Kidney (tissue), 14 donors: Measurements from ENCODE around the gene SAMD10. TPM values are rescaled to one million over a fixed set of nuclear protein-coding genes. Genes with fewer than 3 reads are reported as not detected.

ENCODE experiments used
- DNase-seq, 5 donors: peaks; one replicate each; pipeline ENCODE4 v3.0.0-alpha.2; 2013 to 2020
- FAIRE-seq: peaks from 2 replicates; lab custom pipeline; 2012; peaks lifted over from hg19 to GRCh38; lab: Jason Lieb, UNC
- H3K27ac ChIP-seq, 2 donors: one replicate each; pipeline ENCODE4 v1.7.0; 2013; ENCODE audit warnings: low read depth in 2 of 2, low read length in 2 of 2, inconsistent platforms in 1 of 2
- H3K27me3 ChIP-seq: one replicate; pipeline ENCODE4 v1.7.1; 2013; ENCODE audit warnings: low read length, inconsistent platforms; ENCODE audit not compliant: control insufficient read depth, insufficient read depth
- H3K36me3 ChIP-seq, 3 donors: one replicate each; pipeline versions ENCODE4 v1.7.0 to v1.7.1; 2013; ENCODE audit warnings: low read length in 3 of 3, control low read depth in 1 of 3, inconsistent platforms in 1 of 3; ENCODE audit not compliant: insufficient read depth in 3 of 3, control insufficient read depth in 2 of 3
- H3K4me1 ChIP-seq, 3 donors: one replicate each; pipeline versions ENCODE4 v1.7.0 to v1.7.1; 2013; ENCODE audit warnings: low read length in 3 of 3, inconsistent platforms in 1 of 3, low read depth in 1 of 3; ENCODE audit not compliant: control insufficient read depth in 2 of 3, insufficient read depth in 2 of 3
- H3K4me3 ChIP-seq, 3 donors: one replicate each; pipeline versions ENCODE4 v1.7.0 to v1.8.1; 2013; ENCODE audit warnings: low read length in 3 of 3, control low read depth in 1 of 3, inconsistent platforms in 1 of 3
- H3K9ac ChIP-seq, 3 donors: one replicate each; pipeline versions ENCODE4 v1.7.0 to v1.7.1; 2013; ENCODE audit warnings: low read length in 3 of 3, control low read depth in 1 of 3, inconsistent platforms in 1 of 3
- H3K9me3 ChIP-seq, 3 donors: one replicate each; pipeline versions ENCODE4 v1.7.0 to v1.7.1; 2013; ENCODE audit warnings: low read length in 3 of 3, control low read depth in 1 of 3, inconsistent platforms in 1 of 3; ENCODE audit not compliant: control insufficient read depth in 2 of 3, insufficient read depth in 1 of 3
- intact Hi-C: fragments of 100-400 bp; cut with DNase I; formaldehyde crosslinking; loops from one replicate; pipeline ENCODE4 v1.11.1; 2022
- polyA plus RNA-seq: library from polyadenylated mRNA; stranded (reverse); fragments of 350-450 nt; fragmentation: Illumina TruSeq; extraction: RNeasy Lipid Tissue Mini Kit (QIAGEN cat#74804); gene quantifications from one replicate; pipeline ENCODE4 v1.2.3, GENCODE V29; 2014; ENCODE audit warnings: low read depth, low replicate concordance; ENCODE audit not compliant: insufficient read depth
- total RNA-seq: library from RNA; stranded (reverse); fragmentation: NEBNext Ultra II Directional; extraction: Animal tissue kit (Norgen Biotek cat#: 25700); gene quantifications from one replicate; pipeline ENCODE4 v1.2.1, GENCODE V29; 2021
- TF ChIP-seq, protein P1 (sequence below): IDR thresholded peaks from 3 replicates; pipeline ENCODE4 v1.5.1; 2012; ENCODE audit warnings: mild to moderate bottlenecking, moderate library complexity, borderline replicate concordance; ENCODE audit not compliant: insufficient read depth; ENCODE audit errors: extremely low read depth
- donor health status: control.
- donor health status: control.
- donor health status: control.
- donor health status: control.
- donor health status: control.
- donor health status: DM: yes; HTN: yes; CAD: no.
- donor health status: Normal renal cell carcinoma (clear cell type).

Gene SAMD10
- total and polyA plus RNA-seq, 2 donors from 2014 or later: 7.9 to 8.5 TPM

DNA sequence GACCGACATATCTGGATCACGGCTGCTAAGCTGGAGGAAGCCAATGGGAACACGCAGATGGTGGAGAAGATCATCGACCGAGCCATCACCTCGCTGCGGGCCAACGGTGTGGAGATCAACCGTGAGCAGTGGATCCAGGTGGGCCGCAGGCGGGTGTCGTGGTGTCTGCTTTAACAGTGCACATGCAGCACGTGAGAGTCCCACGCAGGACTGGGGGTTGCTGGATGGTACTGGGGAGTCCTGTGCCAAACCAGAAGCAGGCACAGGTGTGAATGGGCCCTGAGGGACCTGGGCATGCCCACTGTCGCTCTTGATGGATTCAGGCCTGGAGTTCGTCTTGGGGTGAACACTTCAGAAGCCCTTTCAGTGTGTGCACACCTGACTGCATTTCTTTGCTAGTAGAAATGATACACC is 31.9 kb upstream of the SAMD10 start:
- Histone ChIP-seq H3K27ac (no peak overlapping the region), H3K4me3 (no peak overlapping the region), H3K4me1 (peaks cover 0 to 4% (median 0%) of the 10 kb centered on the region in 3 donors), H3K9me3 (no peaks in the 10 kb centered on the region), H3K36me3 (peaks cover 16 to 39% (median 35%) of the 10 kb centered on the region in 3 donors), H3K9ac (no peak overlapping the region), H3K27me3 (no peaks in the 10 kb centered on the region)
- DNase-seq (no peak), FAIRE-seq (no peak)
- intact Hi-C loops: no loop called here
- TF ChIP-seq, protein P1, sequence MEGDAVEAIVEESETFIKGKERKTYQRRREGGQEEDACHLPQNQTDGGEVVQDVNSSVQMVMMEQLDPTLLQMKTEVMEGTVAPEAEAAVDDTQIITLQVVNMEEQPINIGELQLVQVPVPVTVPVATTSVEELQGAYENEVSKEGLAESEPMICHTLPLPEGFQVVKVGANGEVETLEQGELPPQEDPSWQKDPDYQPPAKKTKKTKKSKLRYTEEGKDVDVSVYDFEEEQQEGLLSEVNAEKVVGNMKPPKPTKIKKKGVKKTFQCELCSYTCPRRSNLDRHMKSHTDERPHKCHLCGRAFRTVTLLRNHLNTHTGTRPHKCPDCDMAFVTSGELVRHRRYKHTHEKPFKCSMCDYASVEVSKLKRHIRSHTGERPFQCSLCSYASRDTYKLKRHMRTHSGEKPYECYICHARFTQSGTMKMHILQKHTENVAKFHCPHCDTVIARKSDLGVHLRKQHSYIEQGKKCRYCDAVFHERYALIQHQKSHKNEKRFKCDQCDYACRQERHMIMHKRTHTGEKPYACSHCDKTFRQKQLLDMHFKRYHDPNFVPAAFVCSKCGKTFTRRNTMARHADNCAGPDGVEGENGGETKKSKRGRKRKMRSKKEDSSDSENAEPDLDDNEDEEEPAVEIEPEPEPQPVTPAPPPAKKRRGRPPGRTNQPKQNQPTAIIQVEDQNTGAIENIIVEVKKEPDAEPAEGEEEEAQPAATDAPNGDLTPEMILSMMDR: no peak

DNA sequence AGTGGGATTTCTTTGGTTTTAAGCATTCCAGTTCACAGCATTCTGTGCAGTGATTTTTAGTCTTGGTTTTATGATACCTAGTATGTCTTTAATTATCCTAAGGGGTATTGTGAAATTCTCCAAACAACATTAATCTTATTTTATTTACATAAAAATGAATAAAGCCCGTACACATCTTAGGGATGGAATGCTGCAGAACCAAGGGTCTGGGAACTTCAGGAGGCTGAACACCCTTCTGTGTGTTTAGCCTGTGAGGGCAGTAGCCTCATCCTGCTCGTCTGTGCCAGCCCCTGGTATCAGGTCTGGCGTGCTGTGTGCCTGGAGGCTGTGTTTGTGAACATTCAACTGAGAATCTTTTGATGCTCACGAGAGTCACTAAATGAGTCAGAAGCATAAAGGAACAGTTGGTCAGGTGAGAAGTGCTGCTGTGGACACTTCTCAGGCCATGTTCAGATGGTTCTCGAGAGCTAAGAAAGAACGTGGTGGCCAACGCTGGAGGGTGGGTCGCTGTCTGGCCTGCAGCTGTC is 31.3 kb upstream of the SAMD10 start:
- DNase-seq (no peak), FAIRE-seq (no peak)
- H3K4me3 ChIP-seq: no peak overlapping the region
- TF ChIP-seq, protein P1: no peak
- H3K9ac ChIP-seq: no peak overlapping the region
- no peaks in the 10 kb centered on the region for H3K27me3 ChIP-seq
- H3K36me3 ChIP-seq: peaks cover 16 to 41% (median 35%) of the 10 kb centered on the region in 3 donors
- H3K9me3 ChIP-seq: no peaks in the 10 kb centered on the region
- H3K27ac ChIP-seq: no peak overlapping the region
- peaks cover 0 to 4% (median 0%) of the 10 kb centered on the region in 3 donors for H3K4me1 ChIP-seq
- intact Hi-C loops: no loop called here

DNA sequence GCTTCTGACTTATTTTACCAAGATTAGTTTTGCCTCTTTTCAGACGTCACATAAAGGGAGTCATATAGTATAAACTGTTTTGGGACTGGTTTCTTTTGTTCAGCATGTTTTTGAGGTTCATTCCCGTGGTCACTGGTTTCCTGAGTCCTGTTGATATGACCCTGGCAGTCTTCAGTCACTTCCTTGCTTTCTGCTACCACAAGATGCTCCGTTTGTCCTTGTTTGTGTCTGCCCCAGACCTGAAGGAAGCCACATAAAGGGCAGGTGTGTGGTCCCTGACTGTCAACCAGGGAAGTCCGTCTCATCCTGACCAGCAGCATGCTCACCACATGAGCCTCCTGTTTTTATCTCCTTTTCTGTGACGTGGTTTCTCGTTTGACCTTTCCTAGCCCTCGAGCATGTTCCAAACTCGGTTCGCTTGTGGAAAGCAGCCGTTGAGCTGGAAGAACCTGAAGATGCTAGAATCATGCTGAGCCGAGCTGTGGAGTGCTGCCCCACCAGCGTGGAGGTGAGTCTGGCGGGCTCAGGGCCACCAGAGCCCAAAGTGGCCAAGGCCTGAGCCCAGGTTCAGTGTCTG is 30.5 kb upstream of the SAMD10 start:
- Histone ChIP-seq H3K36me3 (peaks cover 17 to 40% (median 34%) of the 10 kb centered on the region in 3 donors), H3K27me3 (no peaks in the 10 kb centered on the region), H3K9ac (no peak overlapping the region), H3K4me1 (peaks cover 0 to 4% (median 0%) of the 10 kb centered on the region in 3 donors), H3K4me3 (no peak overlapping the region), H3K27ac (no peak overlapping the region), H3K9me3 (no peaks in the 10 kb centered on the region)
- DNase-seq (no peak), FAIRE-seq (no peak)
- TF ChIP-seq, protein P1: no peak
- intact Hi-C loops: no loop called here
